ENCODE data around the gene DUSP16. TPM values are rescaled to one million over a fixed set of nuclear protein-coding genes. Genes with fewer than 3 reads are reported as not detected.

Gene DUSP16
- total and polyA plus RNA-seq, 2 experiments from 2014 or later: 11.7 to 59.4 TPM

- Histone ChIP-seq H4K20me1 (replicated peaks; ENCODE audit: insufficient read depth) (no peaks in the 10 kb centered on the region), H3K9me2 (ENCODE audit: insufficient read depth) (no peaks in the 10 kb centered on the region), H3K36me3 (ENCODE audit: insufficient read depth) (no peaks in the 10 kb centered on the region), H3K27ac (ENCODE audit: low read depth) (no peak overlapping the region), H3K4me1 (ENCODE audit: insufficient read depth) (peaks cover 23% of the 10 kb centered on the region), H3K4me2 (0 out of 2 replicates have a peak overlapping the region, but pooled peaks have one; percentile 68), H3K27me3 (ENCODE audit: insufficient read depth) (no peaks in the 10 kb centered on the region), H3K4me3 (no peak overlapping the region), H3K79me2 (replicated peaks; ENCODE audit: insufficient read depth) (no peaks in the 10 kb centered on the region), H2AFZ (no peak overlapping the region), H3F3A (replicated peaks; ENCODE audit: low read depth) (0 out of 2 replicates have a peak, but pooled peaks cover 2% of the 10 kb centered on the region)
- Mint-ChIP-seq H3K4me1 (peaks cover 32% of the 10 kb centered on the region), H3K36me3 (ENCODE audit: low read depth) (no peaks in the 10 kb centered on the region), H3K4me3 (no peak overlapping the region), H3K27me3 (ENCODE audit: insufficient read depth, low read depth, poor library complexity) (peaks cover 7% of the 10 kb centered on the region), H3K27ac (no peak overlapping the region), H3K9me3 (no peaks in the 10 kb centered on the region)
- DNase-seq (ENCODE audit: low spot score) (no peak), ATAC-seq (no peak)
- TF ChIP-seq POLR2AphosphoS5 (IDR thresholded peaks at IDR 0.05; ENCODE audit: low read depth) (no peak), EZH2 (IDR thresholded peaks at IDR 0.05; ENCODE audit: low read depth, unreplicated experiment) (no peak), STAT1 (IDR thresholded peaks at IDR 0.05; ENCODE audit: unreplicated experiment) (no peak), EZH2phosphoT487 (IDR thresholded peaks at IDR 0.05; ENCODE audit: unreplicated experiment) (no peak), ZNF114 (CRISPR knock-in tag; IDR thresholded peaks at IDR 0.05) (no peak), NANOG (IDR thresholded peaks at IDR 0.05; ENCODE audit: borderline replicate concordance) (no peak), JUNB (IDR thresholded peaks at IDR 0.05; ENCODE audit: unreplicated experiment) (no peak), CREB1 (CRISPR knock-in tag; IDR thresholded peaks at IDR 0.05; ENCODE audit: low read depth) (no peak), REST (IDR thresholded peaks at IDR 0.05; ENCODE audit: unreplicated experiment) (no peak)
Observed at GRCh38 chr12:12449533-12450025, 113.1 kb downstream of the DUSP16 start.

GRCh38 chr12:12447837-12448236 is 114.8 kb downstream of the DUSP16 start:
- Histone ChIP-seq H3K4me3 (no peak overlapping the region), H4K20me1 (replicated peaks; ENCODE audit: insufficient read depth) (no peaks in the 10 kb centered on the region; the same call in 1 of the 2 replicates), H3K27ac (ENCODE audit: low read depth) (no peak overlapping the region), H3K4me1 (ENCODE audit: insufficient read depth) (peaks cover 21% of the 10 kb centered on the region), H3K36me3 (ENCODE audit: insufficient read depth) (no peaks in the 10 kb centered on the region), H3F3A (replicated peaks; ENCODE audit: low read depth) (0 out of 2 replicates have a peak, but pooled peaks cover 2% of the 10 kb centered on the region), H3K27me3 (ENCODE audit: insufficient read depth) (no peaks in the 10 kb centered on the region), H3K9me2 (ENCODE audit: insufficient read depth) (no peaks in the 10 kb centered on the region), H2AFZ (no peak overlapping the region), H3K79me2 (replicated peaks; ENCODE audit: insufficient read depth) (no peaks in the 10 kb centered on the region), H3K4me2 (no peak overlapping the region)
- Mint-ChIP-seq H3K9me3 (no peaks in the 10 kb centered on the region), H3K4me3 (no peak overlapping the region), H3K36me3 (ENCODE audit: low read depth) (no peaks in the 10 kb centered on the region), H3K27me3 (ENCODE audit: insufficient read depth, low read depth, poor library complexity) (peaks cover 10% of the 10 kb centered on the region), H3K27ac (no peak overlapping the region), H3K4me1 (peaks cover 31% of the 10 kb centered on the region)
- DNase-seq (ENCODE audit: low spot score) (no peak), ATAC-seq (no peak)
- no peak for TF ChIP-seq CREB1 (CRISPR knock-in tag; IDR thresholded peaks at IDR 0.05; ENCODE audit: low read depth)
- TF ChIP-seq ETS1 (IDR thresholded peaks at IDR 0.05): no peak
- TF ChIP-seq NANOG (IDR thresholded peaks at IDR 0.05; ENCODE audit: borderline replicate concordance): no peak

Data from GM23338 (cell line).